T1000 (cell line): Measurements from ENCODE around the gene PDE4A.
A peak's percentile ranks its signal among the peaks of the same experiment; 100 is the strongest.
"Not testable (repeated sequence)": the region's sequence is repeated elsewhere in the genome, so short reads cannot be mapped to it uniquely, and the experiment has no call there.

Experiments
- DNase-seq: peaks from one replicate; lab custom pipeline; 2025; ENCODE audit warnings: mixed read lengths; lab: John Stamatoyannopoulos, UW

The PDE4A gene

DNA sequence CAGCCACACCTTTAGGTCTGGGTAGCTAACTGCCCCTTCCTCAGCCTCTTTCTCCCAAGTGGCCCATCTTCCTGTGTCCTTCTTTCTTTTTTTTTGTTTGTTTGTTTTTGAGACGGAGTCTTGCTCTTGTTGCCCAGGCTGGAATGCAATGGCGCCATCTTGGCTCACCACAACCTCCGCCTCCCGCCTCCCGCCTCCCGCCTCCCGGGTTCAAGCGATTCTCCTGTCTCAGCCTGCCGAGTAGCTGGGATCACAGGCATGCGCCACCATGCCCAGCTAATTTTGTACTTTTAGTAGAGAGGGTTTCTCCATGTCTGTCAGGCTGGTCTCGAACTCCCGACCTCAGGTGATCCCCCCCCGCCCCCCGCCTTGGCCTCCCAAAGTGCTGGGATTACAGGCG, 41.7 kb downstream of the PDE4A start:
- DNase-seq, result not testable (repeated sequence)

DNA sequence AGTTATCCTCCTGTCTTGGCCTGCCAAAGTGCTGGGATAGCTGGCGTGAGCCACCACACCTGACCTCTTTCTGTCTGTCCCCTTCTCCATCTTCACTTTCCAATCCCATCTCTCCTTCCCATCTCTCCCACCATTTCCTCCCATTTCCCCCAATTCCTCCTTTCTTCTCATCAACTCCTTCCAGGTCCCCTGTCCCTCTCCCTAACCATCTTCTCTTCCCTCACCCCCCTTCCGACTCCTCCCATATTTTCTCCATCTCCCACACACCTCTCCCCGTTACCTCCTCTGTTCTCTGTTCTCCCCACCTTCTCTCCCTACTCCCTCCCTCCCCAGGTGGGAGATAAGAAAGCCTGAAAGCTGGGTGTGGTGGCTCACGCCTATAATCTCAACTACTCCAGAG, 42.2 kb downstream of the PDE4A start:
- no peak for DNase-seq

DNA sequence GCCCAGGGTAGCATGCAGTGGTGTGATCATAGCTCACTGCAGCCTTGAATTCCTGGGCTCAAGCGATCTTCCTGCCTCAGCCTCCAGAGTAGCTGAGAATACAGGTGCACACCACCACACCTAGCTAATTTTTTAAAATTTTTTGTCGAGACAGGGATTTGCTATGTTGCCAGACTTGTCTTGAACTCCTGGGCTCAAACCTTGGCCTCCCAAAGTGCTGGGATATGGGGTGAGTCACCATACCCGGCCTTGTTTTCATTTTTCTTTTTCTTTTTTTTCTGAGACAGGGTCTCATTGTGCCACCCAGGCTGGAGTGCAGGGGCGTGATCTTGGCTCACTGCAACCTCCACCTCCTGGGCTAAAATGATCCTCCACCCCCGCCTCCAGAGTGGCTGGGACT, 44.1 kb downstream of the PDE4A start:
- DNase-seq, result no peak

DNA sequence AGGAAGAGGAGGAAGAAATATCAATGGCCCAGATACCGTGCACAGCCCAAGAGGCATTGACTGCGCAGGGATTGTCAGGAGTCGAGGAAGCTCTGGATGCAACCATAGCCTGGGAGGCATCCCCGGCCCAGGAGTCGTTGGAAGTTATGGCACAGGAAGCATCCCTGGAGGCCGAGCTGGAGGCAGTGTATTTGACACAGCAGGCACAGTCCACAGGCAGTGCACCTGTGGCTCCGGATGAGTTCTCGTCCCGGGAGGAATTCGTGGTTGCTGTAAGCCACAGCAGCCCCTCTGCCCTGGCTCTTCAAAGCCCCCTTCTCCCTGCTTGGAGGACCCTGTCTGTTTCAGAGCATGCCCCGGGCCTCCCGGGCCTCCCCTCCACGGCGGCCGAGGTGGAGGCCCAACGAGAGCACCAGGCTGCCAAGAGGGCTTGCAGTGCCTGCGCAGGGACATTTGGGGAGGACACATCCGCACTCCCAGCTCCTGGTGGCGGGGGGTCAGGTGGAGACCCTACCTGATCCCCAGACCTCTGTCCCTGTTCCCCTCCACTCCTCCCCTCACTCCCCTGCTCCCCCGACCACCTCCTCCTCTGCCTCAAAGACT, 46.9 kb downstream of the PDE4A start:
- DNase-seq, result no peak

DNA sequence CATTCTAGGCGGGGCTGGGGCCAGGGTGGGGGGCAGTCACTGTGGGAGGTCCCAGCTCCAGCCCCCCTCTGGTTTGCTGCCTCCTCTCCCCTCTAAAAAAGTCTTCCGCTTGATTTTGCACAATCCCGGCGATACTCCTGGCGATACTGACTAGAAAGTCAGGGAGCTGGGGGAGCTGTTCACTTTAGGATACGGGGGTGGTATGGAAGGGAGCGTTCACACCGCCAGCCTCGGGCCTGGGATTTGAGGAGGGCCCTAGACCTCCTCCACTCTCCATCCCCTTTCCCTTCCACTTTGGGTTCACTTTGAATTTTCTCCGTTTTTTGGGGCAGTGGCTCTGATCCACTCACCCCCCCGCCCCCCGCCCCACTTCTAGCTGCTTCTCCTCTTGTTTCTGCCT, 47.8 kb downstream of the PDE4A start:
- DNase-seq, result no peak

DNA sequence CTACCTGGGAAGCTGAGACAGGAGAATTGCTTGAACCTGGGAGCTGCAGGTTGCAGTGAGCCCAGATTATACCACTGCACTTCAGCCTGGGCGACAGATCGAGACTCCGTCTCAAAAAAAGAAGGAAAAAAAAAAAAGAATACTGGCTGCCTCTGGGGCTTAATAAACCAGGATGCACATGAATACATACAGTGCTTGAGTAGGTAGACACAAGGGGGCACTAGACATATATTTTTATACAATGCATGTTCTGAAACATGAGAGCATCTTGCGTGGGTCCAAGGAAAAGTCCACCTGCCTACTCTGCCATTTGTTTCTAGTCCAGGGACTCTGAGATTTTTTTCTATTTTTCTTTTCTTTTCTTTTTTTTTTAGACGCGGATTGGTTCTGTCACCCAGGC, 51.6 kb downstream of the PDE4A start:
- no peak for DNase-seq

DNA sequence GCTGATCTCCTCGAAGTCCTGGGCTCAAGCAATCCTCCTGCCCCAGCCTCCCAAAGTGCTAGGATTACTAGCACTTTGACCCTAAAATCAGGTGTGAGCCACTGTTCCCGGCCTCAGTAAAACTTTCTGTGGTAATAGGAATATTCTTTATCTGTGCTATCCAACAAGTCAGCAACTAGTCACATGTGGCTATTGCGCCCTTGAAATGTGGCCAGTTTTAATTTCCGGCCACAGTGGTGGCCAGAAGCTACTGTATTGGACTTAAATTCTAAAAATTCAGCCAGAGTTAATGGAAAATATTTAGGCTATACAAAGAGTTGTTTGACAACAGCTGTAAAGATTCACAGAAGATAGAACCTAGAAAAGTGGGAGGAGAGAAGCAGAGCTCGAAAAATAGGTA, 52.9 kb downstream of the PDE4A start:
- no peak for DNase-seq

DNA sequence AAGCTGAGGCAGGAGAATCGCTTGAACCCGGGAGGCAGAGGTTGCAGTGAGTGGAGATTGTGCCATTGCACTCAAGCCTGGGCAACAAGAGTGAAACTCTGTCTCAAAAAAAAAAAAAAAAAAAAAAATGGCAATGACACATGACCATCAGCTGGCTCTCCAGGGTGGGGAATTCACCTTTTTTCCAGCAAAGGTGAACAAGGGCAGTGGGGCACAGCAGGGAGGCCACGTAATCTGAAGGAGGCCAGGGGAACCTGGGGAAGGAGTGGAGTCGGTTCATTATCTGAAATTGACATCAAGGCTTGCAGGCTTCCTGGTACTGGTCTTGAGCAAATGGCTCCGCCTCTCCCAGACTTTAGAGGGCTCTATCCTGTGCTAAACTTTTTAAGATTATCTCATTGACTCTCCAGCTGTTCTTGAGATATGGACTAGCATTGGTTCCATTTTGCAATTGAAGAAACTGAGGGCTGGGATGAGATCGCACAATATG, 54.7 kb downstream of the PDE4A start:
- DNase-seq, result no peak

DNA sequence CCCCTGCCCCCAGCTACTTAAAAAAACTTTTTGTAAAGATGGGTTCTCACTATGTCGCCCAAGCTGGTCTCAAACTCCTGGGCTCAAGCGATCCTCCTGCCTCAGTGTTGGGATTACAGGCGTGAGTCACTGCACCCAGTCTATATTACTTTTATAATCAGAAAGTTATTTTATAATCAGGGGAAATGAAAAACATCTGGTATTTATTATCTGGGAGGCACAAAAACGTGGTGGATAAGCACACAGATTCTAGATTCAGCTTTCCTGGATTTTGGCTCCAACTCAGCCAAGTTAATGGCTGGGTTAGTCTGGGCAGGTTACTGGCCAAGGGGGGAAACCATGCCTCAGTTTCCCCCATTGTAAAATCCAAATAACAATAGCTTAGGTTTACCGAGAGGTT, 58.1 kb downstream of the PDE4A start:
- no peak for DNase-seq

DNA sequence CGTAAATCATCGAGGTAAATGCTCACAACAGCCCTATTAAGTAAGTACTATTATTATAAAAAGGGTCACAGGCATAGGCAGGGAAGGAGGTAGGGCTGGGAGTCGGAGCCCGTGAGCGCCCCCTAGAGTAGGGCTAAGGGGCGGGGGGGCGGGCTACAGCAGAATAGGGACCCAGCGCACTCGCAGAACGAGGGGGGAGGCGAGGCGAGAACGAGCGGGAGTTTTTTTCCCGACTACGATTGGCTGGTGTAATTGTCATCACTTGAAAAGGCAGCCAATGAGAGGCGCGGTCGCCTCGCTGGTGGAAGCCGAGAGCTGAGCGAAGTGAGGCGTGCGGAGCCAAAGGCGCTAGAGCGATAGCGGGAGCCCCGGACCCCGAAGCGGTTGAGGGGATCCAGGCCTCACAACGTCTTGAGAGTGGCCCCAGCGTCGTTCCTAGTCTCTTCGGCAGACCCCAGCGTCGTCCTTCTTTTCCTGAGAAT, 58.6 kb downstream of the PDE4A start:
- peak; percentile 71 for DNase-seq

DNA sequence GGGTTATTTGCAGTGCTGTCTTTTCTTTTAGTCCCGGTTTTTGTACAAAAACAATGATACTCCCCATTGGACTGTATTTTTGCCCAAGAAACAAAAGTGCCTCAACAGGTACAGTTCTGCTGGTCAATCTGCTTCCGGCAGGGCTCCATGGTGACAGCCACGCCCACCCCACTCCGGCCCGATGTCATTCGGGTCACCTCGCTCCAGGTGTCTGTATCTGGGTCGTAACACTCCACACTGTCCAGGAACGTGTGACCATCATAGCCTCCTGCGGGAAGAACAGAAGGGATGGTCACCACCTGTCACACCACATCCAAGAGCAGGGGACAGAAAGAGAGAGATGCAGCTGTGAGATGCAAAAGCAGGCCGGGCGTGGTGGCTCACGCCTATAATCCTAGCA, 66.2 kb downstream of the PDE4A start:
- no peak for DNase-seq

DNA sequence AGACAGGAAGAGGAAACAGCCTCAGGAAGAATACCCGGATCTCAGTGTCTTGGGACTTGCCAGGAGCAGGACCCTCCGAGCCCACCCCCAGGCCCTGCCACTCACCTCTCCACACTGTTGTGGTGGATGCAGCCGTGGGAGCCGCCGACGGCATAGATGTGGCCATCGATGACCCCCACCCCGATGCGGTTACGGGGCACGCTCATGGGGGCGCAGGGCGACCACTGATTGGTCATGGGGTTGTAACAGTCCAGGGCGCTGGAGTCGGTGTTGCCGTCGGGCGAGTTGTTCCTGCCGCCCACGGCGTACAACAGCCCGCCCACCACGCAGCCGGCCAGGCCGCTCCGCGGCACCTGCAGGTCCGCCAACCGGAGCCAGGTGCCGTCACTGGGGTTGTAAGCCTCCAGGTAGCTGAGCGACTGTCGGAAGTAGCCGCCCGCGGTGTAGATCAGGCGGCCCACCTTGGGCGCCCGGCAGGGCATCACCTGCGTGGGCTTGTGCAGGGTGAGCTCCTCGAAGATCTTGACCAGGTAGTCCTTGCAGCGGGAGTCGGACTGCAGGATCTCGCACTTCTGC, 71.2 kb downstream of the PDE4A start:
- DNase-seq, result no peak

DNA sequence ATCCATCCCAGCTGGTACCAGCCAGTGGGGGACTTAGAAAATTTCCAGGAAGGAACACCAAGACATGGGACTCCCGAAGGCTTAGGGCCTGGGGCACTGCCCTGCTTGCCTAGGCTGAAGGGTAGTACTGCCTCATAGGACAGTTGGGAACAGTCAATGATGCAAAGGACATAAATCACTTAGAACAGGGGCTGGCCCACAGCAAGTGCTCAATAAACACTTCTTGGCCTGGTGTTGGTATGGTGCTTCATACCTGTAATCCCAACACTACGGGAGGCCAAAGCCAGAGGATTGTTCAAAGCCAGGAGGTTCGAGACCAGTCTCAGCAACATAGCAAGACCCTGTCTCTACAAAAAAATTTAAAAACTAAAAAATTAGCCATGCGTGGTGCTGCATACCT, 77.0 kb downstream of the PDE4A start:
- DNase-seq, result no peak

DNA sequence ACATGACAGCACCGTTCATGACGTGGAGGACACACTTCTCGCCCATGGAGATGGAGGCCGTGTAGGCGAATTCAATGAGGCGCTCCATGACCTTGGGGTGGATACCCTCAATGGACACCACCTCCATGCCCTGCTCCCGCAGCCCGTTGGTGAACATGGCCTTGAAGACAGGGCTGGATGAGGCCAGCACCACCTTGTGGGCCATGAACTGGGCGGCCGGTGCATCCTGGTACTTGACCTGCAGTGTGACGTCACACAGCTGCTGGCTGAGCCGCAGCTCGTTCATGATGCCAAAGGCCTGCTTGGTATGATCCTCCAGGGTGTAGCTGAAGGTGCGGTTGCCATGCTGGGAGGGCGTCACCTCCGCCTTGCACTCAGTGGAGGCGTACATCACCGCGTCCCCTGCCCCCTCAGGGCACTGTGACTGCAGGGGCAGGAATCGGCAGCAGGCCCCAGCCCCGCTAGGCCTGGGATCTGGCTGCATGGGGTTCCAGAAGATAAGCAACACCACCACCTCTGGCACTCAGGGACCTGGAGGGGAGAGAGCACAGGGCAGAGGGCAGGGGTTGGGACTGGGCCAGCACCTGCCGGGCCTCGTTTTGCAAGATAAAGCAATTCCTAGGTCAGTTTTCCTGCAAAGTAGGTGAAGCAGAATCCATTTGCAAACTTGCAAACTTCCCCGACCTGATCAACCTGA, 79.4 kb downstream of the PDE4A start:
- DNase-seq, result no peak

DNA sequence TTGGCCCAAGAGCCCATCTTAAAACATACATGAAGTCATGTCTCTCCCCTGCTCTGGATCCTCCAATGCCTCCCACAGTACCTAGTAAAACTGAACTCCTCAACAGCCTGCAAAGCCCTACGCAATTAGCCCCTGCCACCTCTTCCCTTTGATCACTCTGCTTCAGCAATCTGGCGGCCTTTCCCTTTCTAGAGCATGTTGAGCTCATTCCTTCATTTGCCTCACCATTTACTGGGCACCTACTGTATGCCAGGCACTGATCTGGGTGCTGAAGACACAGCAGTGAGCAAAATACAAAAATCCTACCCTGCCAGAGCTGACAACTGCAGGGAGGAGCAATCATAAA, 79.9 kb downstream of the PDE4A start:
- DNase-seq, result no peak

DNA sequence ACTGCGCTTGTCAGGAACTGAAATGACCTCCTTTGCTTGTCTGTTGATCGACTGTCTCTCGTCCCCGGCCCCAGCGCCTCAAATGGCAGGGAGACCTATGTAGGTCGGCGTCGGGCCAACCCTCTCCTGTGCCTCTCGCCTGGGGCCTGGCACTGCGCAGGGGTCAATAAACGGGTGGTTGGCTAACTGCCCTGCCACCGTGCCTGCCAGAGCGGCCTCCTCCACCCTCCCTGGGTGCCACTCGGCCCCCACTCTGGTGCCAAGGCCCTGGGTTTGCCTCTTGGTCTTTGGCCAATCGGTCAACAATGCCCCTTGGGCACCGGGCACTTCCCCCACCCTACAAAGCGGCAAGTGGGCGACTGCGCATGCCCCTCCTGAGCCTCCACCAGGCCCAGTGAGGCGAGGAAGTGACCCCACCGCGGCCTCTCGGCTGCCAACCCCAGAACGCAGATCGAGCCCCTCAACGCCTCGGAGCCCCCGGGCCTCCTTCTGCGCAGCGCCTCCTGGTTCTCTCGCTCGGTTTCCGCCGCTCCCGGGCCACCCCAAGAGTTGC, 81.7 kb downstream of the PDE4A start:
- no peak for DNase-seq

DNA sequence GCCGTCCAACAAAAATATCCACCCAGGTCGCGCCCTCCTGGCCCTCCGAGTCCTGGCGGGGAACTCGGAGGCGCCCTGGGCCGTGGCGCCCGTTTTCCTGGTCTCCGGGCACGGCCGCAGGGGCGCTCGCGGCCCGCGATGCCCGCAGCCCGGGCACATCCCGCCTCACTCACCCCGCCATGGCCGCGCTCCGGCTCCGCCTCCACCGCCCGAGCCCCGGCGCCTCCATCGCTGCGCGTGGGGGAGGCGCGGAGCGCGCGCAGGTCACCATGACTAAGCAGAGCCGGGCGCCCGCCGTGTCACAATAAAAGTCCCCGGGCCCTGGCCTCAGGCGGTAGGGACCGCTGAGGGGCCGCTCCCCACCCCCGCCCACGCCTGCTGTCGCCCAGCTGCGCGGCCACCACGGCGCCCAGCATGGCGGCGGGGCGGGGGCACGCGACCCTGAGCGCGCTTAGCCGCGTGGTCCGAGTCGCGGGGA, 82.2 kb downstream of the PDE4A start:
- peak; percentile 81 for DNase-seq

DNA sequence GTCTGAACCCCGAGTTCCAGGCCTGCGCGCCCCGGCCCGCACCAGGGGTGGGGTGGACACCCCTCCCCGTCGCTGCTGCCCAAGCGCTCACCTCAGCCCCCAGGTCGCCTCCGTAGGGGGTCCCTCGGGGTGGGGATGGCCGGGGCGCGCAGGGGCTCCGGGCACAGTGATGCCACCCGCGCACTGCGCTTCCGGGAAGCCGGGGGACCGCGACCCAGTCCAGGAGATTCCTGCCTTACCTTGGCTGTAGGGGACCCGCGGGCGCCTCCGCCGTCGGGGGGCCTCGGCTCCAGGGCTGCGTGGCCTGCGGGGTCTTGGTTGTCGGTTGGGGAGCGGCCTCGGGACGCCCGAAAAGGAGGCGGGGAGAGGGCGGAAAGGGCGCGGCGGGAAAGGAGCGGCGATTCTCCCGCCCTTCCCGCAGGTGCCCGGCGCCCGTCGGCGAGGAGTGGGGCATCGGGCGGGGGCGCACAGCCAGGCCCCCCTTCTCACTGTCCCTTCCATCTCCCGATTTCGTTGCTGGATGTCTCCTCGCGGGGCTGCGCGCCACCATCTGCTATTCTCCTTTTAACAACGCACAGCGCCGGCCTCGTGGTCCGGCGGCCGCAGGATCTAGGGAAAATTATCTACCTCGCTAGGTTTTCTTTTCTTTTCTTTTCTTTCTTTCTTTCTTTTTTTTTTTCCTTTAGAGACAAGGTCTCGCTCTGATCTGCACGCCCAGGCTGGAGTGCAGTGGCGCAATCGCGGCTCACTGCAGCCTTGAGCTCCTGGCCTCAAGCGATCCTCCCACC, 82.9 kb downstream of the PDE4A start, which contains the start of gene KEAP1:
Gene KEAP1 (minus strand): TSS at position 355 of the 788 bp plus-strand sequence. CDS start 3,323 bp downstream, outside the sequence.
- DNase-seq, result no peak

DNA sequence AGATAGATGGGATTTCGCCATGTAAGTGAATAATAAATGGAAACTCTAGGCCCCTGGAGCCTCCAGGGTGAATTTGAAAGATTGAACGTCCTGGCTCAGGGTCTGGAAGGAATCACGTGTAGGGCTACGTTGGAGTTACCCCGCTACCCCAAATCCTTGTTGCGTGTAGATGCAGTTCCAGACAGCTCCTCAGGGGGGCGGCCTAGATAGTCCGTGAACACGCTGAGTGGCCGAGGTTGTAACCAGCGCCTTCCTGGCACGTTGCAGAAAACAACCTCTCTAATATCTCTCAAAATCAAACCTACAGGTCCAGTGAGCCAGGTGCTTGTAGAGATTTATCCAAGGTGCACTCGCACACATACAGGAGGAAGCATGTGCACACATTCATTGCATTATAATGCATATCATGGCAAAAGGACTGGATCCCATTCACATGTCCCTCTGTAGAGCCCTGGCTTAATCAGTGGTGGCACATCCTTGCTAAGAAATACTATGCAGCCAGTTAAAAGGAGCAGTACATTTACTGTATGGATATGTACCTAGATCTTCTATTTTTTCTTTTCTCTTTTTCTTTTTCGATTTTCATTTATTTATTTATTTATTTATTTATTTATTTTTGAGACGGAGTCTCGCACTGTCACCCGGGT, 85.4 kb downstream of the PDE4A start:
- no peak for DNase-seq

DNA sequence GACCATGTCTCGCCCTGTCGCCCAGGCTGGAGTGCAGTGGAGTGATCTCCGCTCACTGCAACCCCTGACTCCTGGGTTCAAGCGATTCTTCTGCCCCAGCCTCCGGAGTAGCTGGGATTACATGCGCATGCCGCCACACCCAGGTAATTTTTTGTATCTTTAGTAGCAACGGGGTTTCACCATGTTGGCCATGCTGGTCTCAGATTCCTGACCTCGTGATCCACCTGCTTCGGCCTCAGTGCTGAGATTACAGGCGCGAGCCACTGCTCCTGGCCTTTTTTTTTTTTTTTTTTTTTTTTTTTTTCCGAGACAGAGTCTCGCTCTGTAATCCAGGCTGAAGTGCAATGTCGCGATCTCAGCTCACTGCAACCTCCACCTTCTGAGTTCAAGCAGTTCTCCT, 87.7 kb downstream of the PDE4A start:
- no peak for DNase-seq

DNA sequence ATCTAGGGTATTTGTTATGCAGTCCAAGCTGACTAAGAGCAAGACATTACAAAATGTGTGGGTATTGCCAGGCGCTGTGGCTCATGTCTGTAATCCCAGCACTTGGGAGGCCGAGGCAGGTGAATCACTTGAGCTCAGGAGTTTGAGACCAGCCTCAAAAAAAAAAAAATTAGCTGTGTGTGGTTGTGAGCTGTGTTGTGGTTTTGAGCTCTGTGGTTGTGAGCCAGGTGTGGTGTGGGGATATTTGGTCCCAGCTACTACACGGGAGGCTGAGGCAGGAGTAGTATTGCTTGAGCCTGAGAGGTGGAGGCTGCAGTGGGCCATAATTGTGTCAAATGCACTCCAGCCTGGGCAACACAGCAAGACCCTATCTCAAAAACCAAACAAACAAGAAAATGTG, 88.4 kb downstream of the PDE4A start:
- no peak for DNase-seq
